Lower lobe of right lung (tissue), 2 donors: ENCODE measurements around the gene UBE3C. TPM values are rescaled to one million over a fixed set of nuclear protein-coding genes. Genes with fewer than 3 reads are reported as not detected.

ENCODE experiments used
- ATAC-seq, 2 donors: fragments of 200-7000 bp; cut with Tn5 transposase; one replicate each; pipeline ENCODE4 v1.9.1; 2020 to 2022; ENCODE audit warnings: mild to moderate bottlenecking in 2 of 2, moderate library complexity in 2 of 2
- DNase-seq: peaks from one replicate; pipeline ENCODE4 v3.0.0-alpha.2; 2020
- H3K27ac ChIP-seq: fragments of 200-600 bp; one replicate; pipeline ENCODE4 v1.8.0; 2022
- H3K27me3 ChIP-seq: fragments of 200-600 bp; one replicate; pipeline ENCODE4 v1.8.0; 2022; ENCODE audit warnings: low read depth
- H3K36me3 ChIP-seq: fragments of 200-600 bp; one replicate; pipeline ENCODE4 v1.8.0; 2022; ENCODE audit warnings: mild to moderate bottlenecking
- H3K4me1 ChIP-seq: fragments of 200-600 bp; one replicate; pipeline ENCODE4 v1.8.0; 2022
- H3K4me3 ChIP-seq: fragments of 200-600 bp; one replicate; pipeline ENCODE4 v1.8.0; 2022; ENCODE audit warnings: mild to moderate bottlenecking
- H3K9me3 ChIP-seq: fragments of 200-600 bp; one replicate; pipeline ENCODE4 v1.8.0; 2022
- intact Hi-C: fragments of 100-400 bp; cut with DNase I; formaldehyde crosslinking; loops from one replicate; pipeline ENCODE4 v1.11.0; 2022
- total RNA-seq: library from RNA; stranded (reverse); fragmentation: NEBNext Ultra II Directional; extraction: Animal tissue kit (Norgen Biotek cat#: 25700); gene quantifications from one replicate; pipeline ENCODE4 v1.2.1, GENCODE V29; 2021
- TF ChIP-seq, protein P1 (sequence below): fragments of 200-600 bp; IDR thresholded peaks from one replicate; pipeline ENCODE4 v1.8.0; 2022; ENCODE audit warnings: antibody characterized with exemption, mild to moderate bottlenecking
- donor health status: DM: no; HTN: yes; CAD: no; lungs with severe emphysema.

The UBE3C gene
- total RNA-seq, 1 donor from 2014 or later = 55.7 TPM

DNA sequence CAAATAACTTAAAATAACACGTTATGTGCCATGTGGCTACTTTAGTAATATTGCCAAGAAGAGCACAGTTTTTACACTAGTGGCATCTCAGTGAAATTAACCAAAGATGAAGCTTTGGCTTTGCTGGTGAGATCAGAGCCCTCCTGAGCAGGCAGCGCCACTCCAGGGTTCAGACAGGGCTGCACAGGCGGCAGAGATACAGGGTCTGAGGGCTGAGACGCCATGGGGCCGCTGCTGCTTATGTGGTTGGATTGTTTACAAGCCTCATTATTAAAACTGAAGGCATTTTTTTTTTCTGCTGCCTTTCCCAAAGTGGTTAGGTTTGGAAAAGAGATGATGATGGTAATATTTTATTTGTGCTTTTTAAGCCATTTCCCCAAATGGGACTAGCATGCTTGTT, 129.2 kb downstream of the UBE3C start:
- H3K9me3 ChIP-seq = no peaks in the 10 kb centered on the region
- H3K4me1 ChIP-seq = peaks cover 13% of the 10 kb centered on the region
- ATAC-seq (no peak), DNase-seq (no peak)
- TF ChIP-seq, protein P1, sequence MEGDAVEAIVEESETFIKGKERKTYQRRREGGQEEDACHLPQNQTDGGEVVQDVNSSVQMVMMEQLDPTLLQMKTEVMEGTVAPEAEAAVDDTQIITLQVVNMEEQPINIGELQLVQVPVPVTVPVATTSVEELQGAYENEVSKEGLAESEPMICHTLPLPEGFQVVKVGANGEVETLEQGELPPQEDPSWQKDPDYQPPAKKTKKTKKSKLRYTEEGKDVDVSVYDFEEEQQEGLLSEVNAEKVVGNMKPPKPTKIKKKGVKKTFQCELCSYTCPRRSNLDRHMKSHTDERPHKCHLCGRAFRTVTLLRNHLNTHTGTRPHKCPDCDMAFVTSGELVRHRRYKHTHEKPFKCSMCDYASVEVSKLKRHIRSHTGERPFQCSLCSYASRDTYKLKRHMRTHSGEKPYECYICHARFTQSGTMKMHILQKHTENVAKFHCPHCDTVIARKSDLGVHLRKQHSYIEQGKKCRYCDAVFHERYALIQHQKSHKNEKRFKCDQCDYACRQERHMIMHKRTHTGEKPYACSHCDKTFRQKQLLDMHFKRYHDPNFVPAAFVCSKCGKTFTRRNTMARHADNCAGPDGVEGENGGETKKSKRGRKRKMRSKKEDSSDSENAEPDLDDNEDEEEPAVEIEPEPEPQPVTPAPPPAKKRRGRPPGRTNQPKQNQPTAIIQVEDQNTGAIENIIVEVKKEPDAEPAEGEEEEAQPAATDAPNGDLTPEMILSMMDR = no peak
- intact Hi-C loops = no loop called here
- no peak overlapping the region for H3K4me3 ChIP-seq
- H3K36me3 ChIP-seq = peaks cover 77% of the 10 kb centered on the region
- H3K27ac ChIP-seq = no peak overlapping the region
- no peaks in the 10 kb centered on the region for H3K27me3 ChIP-seq

DNA sequence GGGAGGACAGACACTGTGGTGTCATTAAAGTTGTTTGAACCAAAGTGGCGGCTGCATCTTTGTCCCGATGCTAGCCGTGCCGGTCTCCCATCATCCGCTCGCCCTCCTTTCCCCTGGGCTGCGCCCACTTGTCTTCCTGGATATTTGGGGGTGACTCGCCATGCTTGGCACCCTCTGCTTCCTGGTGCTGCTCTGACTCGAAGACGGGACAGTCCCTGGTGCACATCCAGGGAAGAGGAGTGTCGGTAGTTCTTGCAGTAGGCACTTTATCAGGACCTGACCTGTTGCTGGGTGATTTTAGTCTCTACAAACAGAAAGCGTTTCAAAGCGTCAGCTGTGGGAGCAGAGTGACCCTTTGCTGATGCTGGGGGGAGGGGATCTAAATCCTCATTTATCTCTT, 129.8 kb downstream of the UBE3C start:
- peaks cover 72% of the 10 kb centered on the region for H3K36me3 ChIP-seq
- H3K4me1 ChIP-seq = peaks cover 18% of the 10 kb centered on the region
- DNase-seq (no peak), ATAC-seq (no peak)
- TF ChIP-seq, protein P1 = no peak
- no peak overlapping the region for H3K4me3 ChIP-seq
- no peaks in the 10 kb centered on the region for H3K9me3 ChIP-seq
- intact Hi-C loops = no loop called here
- no peak overlapping the region for H3K27ac ChIP-seq
- H3K27me3 ChIP-seq = no peaks in the 10 kb centered on the region

DNA sequence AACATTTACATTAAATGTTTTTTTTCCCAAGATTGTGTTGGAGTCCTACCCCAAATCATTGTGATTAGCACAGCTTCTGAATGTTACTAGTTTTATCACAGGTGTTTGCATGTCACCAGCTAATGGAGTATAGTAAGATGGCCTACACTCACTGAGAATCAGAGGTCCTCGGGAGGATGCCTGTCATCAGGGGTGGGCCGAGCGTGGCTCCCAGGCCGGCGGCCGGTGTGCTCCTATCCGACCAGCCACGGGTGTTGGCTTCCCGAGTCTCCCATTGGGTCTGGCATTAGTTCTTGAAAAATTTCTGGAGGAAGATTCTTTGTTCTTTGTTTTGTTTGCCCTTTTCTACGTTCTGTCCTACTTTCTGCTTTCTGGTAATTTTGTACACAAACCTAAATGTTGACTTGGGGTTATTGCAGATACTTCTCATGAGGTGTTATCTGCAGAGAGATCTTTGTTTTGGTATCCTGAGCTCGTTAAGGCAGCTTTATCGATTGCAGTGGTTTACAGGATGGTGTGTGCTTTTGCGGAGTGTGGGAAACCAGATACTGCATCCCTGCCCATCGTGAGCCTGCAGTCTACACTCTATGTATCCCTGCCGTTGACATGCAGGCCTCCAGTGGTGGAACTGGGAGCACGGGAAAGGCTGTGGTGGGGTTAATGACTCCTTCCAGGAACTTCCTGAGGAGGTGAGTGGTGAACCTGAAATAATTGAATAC, 130.8 kb downstream of the UBE3C start:
- DNase-seq (no peak), ATAC-seq (no peak)
- no peak overlapping the region for H3K4me3 ChIP-seq
- H3K4me1 ChIP-seq = peaks cover 28% of the 10 kb centered on the region
- H3K36me3 ChIP-seq = peaks cover 63% of the 10 kb centered on the region
- no peaks in the 10 kb centered on the region for H3K9me3 ChIP-seq
- intact Hi-C loops = no loop called here
- TF ChIP-seq, protein P1 = no peak
- no peaks in the 10 kb centered on the region for H3K27me3 ChIP-seq
- H3K27ac ChIP-seq = no peak overlapping the region

DNA sequence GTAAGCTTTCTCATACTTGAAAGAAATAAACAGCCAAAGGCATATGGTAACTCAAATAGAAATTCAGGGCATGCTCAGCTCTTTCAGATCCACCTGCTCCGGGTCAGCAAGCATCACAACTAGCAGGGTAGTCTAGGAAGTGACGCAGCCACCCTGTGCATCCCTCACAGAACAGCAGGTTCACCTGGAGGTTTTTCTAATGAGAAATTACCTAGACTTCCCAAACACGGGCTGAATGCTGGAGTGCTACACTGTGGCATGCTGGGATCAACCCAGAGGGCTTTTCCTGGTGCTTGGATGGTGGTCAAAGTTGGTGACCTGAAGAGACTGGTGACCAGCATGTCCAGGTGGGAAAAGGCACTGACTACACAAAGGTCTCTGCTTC, 131.3 kb downstream of the UBE3C start:
- no peaks in the 10 kb centered on the region for H3K9me3 ChIP-seq
- ATAC-seq = no peak
- H3K27me3 ChIP-seq = no peaks in the 10 kb centered on the region
- H3K36me3 ChIP-seq = peaks cover 58% of the 10 kb centered on the region
- intact Hi-C loops = no loop called here
- TF ChIP-seq, protein P1 = no peak
- no peak overlapping the region for H3K4me3 ChIP-seq
- peaks cover 29% of the 10 kb centered on the region for H3K4me1 ChIP-seq
- no peak for DNase-seq
- no peak overlapping the region for H3K27ac ChIP-seq

DNA sequence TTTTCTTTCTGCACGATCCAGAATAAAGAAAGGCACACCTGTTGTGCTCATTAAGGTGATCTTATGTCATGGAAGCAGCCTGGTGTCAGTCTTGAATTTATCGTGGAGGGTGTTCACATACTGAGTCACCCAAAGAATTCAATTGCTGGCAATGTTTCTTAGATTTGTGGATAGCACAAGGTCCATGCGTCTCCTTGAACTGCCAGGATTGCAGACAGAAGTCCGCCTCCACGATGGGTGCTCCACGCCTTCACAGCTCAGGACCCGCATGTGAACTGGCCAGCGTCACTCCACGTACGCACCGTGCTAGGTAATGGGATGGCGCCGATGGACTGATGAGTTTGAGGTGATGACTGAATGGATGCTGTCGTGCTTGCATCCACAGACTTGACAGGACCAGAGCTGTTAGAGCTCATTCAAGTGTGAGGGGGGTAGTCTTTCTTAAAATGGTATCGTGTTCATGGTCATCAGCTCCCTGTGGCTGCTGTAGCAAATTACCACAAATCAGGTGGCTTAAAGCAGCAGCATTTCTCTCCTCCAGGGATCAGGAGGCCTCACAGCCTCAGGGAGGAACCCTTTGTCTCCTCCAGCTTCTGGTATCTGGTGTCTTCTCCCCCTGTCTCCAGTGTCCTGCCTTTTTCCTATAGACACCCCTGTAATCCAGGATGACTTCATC, 132.7 kb downstream of the UBE3C start:
- H3K36me3 ChIP-seq = peaks cover 44% of the 10 kb centered on the region
- no peak for ATAC-seq
- TF ChIP-seq, protein P1 = no peak
- H3K4me1 ChIP-seq = peaks cover 29% of the 10 kb centered on the region
- H3K27ac ChIP-seq = peak overlapping the region; percentile 46
- no peak for DNase-seq
- H3K9me3 ChIP-seq = no peaks in the 10 kb centered on the region
- no peak overlapping the region for H3K4me3 ChIP-seq
- no peaks in the 10 kb centered on the region for H3K27me3 ChIP-seq
- intact Hi-C loops = no loop called here
